Keratinocyte (primary cell): ENCODE results near the gene FAM180B. TPM values are rescaled to one million over a fixed set of nuclear protein-coding genes. Genes with fewer than 3 reads are reported as not detected.

ENCODE experiments used
- DNase-seq: peaks from one replicate; pipeline ENCODE4 v3.0.0-alpha.2; 2011; ENCODE audit warnings: low read depth, missing footprints, low spot score
- FAIRE-seq: peaks from 2 replicates; lab custom pipeline; 2011; peaks lifted over from hg19 to GRCh38; lab: Jason Lieb, UNC
- H2AFZ ChIP-seq: 2 replicates; pipeline ENCODE4 v1.6.0; 2012; ENCODE audit warnings: low read length, control low read depth, inconsistent platforms; ENCODE audit not compliant: control insufficient read depth
- H3K27ac ChIP-seq: 2 replicates; pipeline ENCODE4 v1.5.1; 2011; ENCODE audit warnings: low read length; ENCODE audit not compliant: control insufficient read depth, insufficient read depth
- H3K27me3 ChIP-seq: 3 replicates; pipeline ENCODE4 v1.6.0; 2011; ENCODE audit warnings: low read length; ENCODE audit not compliant: control insufficient read depth, insufficient read depth; ENCODE audit errors: extremely low read depth
- H3K36me3 ChIP-seq, 2 experiments: 2 replicates in 1 of 2; 3 replicates in 1 of 2; pipeline ENCODE4 v1.5.1; 2011; ENCODE audit warnings: low read length in 2 of 2, mild to moderate bottlenecking in 1 of 2; ENCODE audit not compliant: control insufficient read depth in 2 of 2, insufficient read depth in 2 of 2; ENCODE audit errors: extremely low read depth in 1 of 2
- H3K4me1 ChIP-seq: 3 replicates; pipeline ENCODE4 v1.5.1; 2011; ENCODE audit warnings: low read length; ENCODE audit not compliant: control insufficient read depth, insufficient read depth; ENCODE audit errors: extremely low read depth
- H3K4me2 ChIP-seq: 3 replicates; pipeline ENCODE4 v1.6.0; 2011; ENCODE audit warnings: low read depth, low read length; ENCODE audit not compliant: control insufficient read depth, insufficient read depth; ENCODE audit errors: extremely low read depth
- H3K4me3 ChIP-seq, 3 experiments: fragments of 200-600 bp in 1 of 3; sonication (generic) in 1 of 3; 2 replicates in 2 of 3; 3 replicates in 1 of 3; pipeline ENCODE4 v1.5.1; 2011 to 2016; ENCODE audit warnings: low read length in 3 of 3, mild to moderate bottlenecking in 3 of 3, control low read depth in 2 of 3, inconsistent platforms in 1 of 3, low read depth in 1 of 3, mixed read lengths in 1 of 3, mixed run types in 1 of 3, moderate library complexity in 1 of 3; ENCODE audit not compliant: control insufficient read depth in 2 of 3, insufficient read depth in 2 of 3; ENCODE audit errors: extremely low read depth in 1 of 3
- H3K79me2 ChIP-seq: 2 replicates; pipeline ENCODE4 v1.6.0; 2012; ENCODE audit warnings: low read length; ENCODE audit not compliant: control insufficient read depth, insufficient read depth
- H3K9ac ChIP-seq: 3 replicates; pipeline ENCODE4 v1.6.0; 2011; ENCODE audit warnings: low read length; ENCODE audit not compliant: control insufficient read depth, insufficient read depth; ENCODE audit errors: extremely low read depth
- H3K9me1 ChIP-seq: 3 replicates; pipeline ENCODE4 v1.6.0; 2011; ENCODE audit warnings: low read length; ENCODE audit not compliant: control insufficient read depth, insufficient read depth; ENCODE audit errors: extremely low read depth
- H3K9me3 ChIP-seq: 2 replicates; pipeline ENCODE4 v1.5.1; 2012; ENCODE audit warnings: low read depth, low read length; ENCODE audit not compliant: control insufficient read depth
- H4K20me1 ChIP-seq: 3 replicates; pipeline ENCODE4 v1.6.0; 2011; ENCODE audit warnings: low read length; ENCODE audit not compliant: control insufficient read depth, insufficient read depth; ENCODE audit errors: extremely low read depth
- EZH2 ChIP-seq: IDR thresholded peaks from one replicate; pipeline ENCODE4 v1.6.1; 2012; ENCODE audit warnings: inconsistent platforms, mild to moderate bottlenecking, low read length, moderate library complexity
- dilution Hi-C: fragments of 300-500 bp; cut with MboI; formaldehyde crosslinking; loops from one replicate; pipeline ENCODE4 v1.7.0; 2020; ENCODE audit warnings: low sequenced_read_pairs; ENCODE audit not compliant: extremely low pct_ligation_motif_present
- polyA plus RNA-seq, 5 experiments: library from polyadenylated mRNA; depleted of rRNA in 3 of 5; stranded (reverse) in 3 of 5; stranded (forward) in 1 of 5; unstranded in 1 of 5; fragments of >200 nt; gene quantifications; 1 replicate in 1 of 5; 2 replicates in 3 of 5; 3 replicates in 1 of 5; pipeline versions ENCODE4 v1.2.1 to v1.2.3, GENCODE V29; 2011 to 2012; ENCODE audit warnings: missing spikeins in 2 of 5, low read depth in 1 of 5, low replicate concordance in 1 of 5
- TF ChIP-seq, protein P1 (sequence below), 3 experiments: IDR thresholded peaks in 1 of 3; conservative IDR thresholded peaks in 1 of 3; optimal IDR thresholded peaks in 1 of 3; 2 replicates in 2 of 3; 3 replicates in 1 of 3; pipeline versions ENCODE3 to v1.5.1; 2011; ENCODE audit warnings: low read length in 3 of 3, mild to moderate bottlenecking in 3 of 3, moderate library complexity in 2 of 3, control low read depth in 1 of 3, inconsistent platforms in 1 of 3; ENCODE audit not compliant: insufficient read depth in 2 of 3; ENCODE audit errors: extremely low read depth in 1 of 3

Gene FAM180B
- polyA plus RNA-seq, 1 donor (not counting 4 experiments of a cell fraction or from before 2014, with no cell fraction given), result not detected

DNA sequence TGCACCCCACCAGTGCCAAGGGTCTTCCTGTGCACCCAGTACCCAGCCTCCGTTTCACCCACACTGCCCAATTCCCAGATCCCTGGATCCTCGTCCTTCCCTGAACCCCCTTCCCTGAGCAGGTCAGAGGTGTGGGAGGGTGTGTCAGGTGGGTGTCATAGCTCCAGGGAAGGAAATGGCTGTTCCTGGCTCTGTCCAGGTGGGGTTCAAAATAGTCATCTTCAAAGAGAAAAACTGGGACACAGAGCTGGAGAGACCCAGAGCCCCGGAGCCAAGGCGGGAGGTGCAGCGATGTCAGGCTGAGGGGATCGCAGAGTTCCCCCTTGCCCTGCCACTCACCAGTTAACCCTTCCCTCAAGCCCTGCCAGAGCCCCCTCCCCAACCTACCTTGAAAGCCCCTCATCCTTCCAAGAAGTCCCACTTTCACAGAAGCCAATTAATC is 7.0 kb downstream of the FAM180B start:
- dilution Hi-C loops, result no loop called here
- Histone ChIP-seq H3K27ac (no peak overlapping the region), H3K4me1 (peaks cover 3% of the 10 kb centered on the region), H3K9ac (no peak overlapping the region), H3K79me2 (no peaks in the 10 kb centered on the region), H3K27me3 (peaks cover 66% of the 10 kb centered on the region), H3K36me3 (no peaks in the 10 kb centered on the region), H2AFZ (no peak overlapping the region), H3K4me3 (no peak overlapping the region), H3K9me1 (no peaks in the 10 kb centered on the region), H3K9me3 (no peaks in the 10 kb centered on the region), H3K4me2 (peak overlapping the region; percentile 46), H4K20me1 (peaks cover 3% of the 10 kb centered on the region)
- TF ChIP-seq, protein P1, sequence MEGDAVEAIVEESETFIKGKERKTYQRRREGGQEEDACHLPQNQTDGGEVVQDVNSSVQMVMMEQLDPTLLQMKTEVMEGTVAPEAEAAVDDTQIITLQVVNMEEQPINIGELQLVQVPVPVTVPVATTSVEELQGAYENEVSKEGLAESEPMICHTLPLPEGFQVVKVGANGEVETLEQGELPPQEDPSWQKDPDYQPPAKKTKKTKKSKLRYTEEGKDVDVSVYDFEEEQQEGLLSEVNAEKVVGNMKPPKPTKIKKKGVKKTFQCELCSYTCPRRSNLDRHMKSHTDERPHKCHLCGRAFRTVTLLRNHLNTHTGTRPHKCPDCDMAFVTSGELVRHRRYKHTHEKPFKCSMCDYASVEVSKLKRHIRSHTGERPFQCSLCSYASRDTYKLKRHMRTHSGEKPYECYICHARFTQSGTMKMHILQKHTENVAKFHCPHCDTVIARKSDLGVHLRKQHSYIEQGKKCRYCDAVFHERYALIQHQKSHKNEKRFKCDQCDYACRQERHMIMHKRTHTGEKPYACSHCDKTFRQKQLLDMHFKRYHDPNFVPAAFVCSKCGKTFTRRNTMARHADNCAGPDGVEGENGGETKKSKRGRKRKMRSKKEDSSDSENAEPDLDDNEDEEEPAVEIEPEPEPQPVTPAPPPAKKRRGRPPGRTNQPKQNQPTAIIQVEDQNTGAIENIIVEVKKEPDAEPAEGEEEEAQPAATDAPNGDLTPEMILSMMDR (optimal IDR thresholded peaks at IDR 0.05 in 1 of 3, IDR thresholded peaks at IDR 0.05 in 1 of 3, conservative IDR thresholded peaks at IDR 0.05 in 1 of 3; ENCODE audit: extremely low read depth in 1 of 3, insufficient read depth in 2 of 3, low read length in 3 of 3), result no peak
- TF ChIP-seq EZH2, result peak; percentile 92
- FAIRE-seq (no peak), DNase-seq (no peak)

DNA sequence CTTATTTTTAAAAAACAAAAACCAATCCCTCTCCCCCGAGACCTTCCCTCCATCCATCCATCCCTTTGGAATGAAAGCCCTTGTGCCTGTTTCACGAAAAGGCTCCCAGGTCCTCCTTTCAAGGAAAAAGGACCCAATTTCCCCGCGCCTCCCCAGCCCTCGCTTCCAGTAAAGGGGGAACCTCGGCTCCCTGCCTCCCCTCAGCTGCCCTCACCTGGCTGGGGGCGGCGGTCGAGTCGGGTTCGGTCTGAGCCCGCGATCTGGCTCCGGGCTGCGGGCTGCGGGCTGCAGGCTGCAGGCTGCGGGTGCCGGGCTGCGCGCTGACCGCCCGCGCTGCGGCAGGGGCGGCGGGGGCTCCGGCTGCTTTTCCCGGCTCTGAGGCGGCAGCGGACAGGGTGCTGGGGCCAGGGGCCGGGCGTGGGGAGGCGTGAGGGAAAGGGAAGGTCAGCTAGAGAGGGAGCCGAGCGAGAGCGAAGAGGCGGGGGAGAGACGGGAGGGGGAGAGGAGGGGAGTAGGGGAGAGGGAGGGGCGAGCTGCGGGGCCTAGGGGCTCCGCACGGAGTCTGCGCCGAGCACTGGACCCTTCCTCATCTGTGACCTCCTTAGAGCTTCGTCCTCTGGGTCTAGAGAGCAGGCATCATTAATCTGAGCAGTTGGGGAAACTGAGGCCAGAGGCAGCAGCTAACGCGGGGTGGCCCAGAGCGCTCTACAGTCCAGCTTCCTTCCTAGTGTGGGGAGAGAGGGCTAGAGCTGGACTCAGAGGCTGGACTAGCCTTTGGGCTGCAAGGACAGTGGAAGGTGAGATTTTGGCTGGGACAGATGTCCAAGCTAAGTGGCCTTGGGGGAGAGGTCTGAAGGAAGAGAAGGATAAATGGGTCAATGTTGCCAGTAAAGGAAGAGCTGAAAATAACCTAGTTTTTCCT is 7.7 kb downstream of the FAM180B start, which contains the start of gene C1QTNF4:
Gene C1QTNF4 (minus strand): TSS at position 478 of the 922 bp plus-strand sequence. CDS start 3,601 bp downstream, outside the sequence.
- H3K9me1 ChIP-seq, result no peaks in the 10 kb centered on the region
- H3K27me3 ChIP-seq, result peaks cover 63% of the 10 kb centered on the region
- H3K9me3 ChIP-seq, result no peaks in the 10 kb centered on the region
- H2AFZ ChIP-seq, result no peak within 1 kb of the TSS
- peak within 1 kb of the TSS; percentile 46 for H3K4me2 ChIP-seq
- H3K4me1 ChIP-seq, result peaks cover 3% of the 10 kb centered on the region
- H3K79me2 ChIP-seq, result no peaks in the 10 kb centered on the region
- peaks cover 3% of the 10 kb centered on the region for H4K20me1 ChIP-seq
- dilution Hi-C loops, result no loop called here
- FAIRE-seq (no peak), DNase-seq (no peak)
- no peaks in the 10 kb centered on the region for H3K36me3 ChIP-seq
- no peak within 1 kb of the TSS for H3K27ac ChIP-seq
- no peak within 1 kb of the TSS for H3K9ac ChIP-seq
- peak; percentile 89 for TF ChIP-seq EZH2
- TF ChIP-seq, protein P1 (optimal IDR thresholded peaks at IDR 0.05 in 1 of 3, IDR thresholded peaks at IDR 0.05 in 1 of 3, conservative IDR thresholded peaks at IDR 0.05 in 1 of 3; ENCODE audit: extremely low read depth in 1 of 3, insufficient read depth in 2 of 3, low read length in 3 of 3), result no peak
- peak within 1 kb of the TSS in 1 of 3 experiments; percentile 20 for H3K4me3 ChIP-seq
